GM23338 (cell line): ENCODE results near the gene B3GAT3. TPM values are rescaled to one million over a fixed set of nuclear protein-coding genes. Genes with fewer than 3 reads are reported as not detected.

Source experiments
- ATAC-seq: fragments of 200-7000 bp; cut with Tn5 transposase; 3 replicates; pipeline ENCODE4 v1.9.1; 2020
- DNase-seq: peaks from one replicate; pipeline ENCODE4 v3.0.0-alpha.2; 2015; ENCODE audit warnings: low spot score
- H2AFZ ChIP-seq: fragments of 200-600 bp; sonication (generic); 2 replicates; pipeline ENCODE4 v1.8.0; 2016; ENCODE audit warnings: antibody characterized with exemption, mild to moderate bottlenecking, moderate library complexity
- H3F3A ChIP-seq: fragments of 200-600 bp; sonication (generic); replicated peaks from 2 replicates; pipeline ENCODE4 v1.8.0; 2017; ENCODE audit warnings: antibody characterized with exemption, mixed run types, low read depth
- H3K27ac ChIP-seq: fragments of 200-600 bp; sonication (generic); 2 replicates; pipeline ENCODE4 v1.6.1; 2016; ENCODE audit warnings: low read depth
- H3K27me3 ChIP-seq: fragments of 200-600 bp; sonication (generic); 2 replicates; pipeline ENCODE4 v1.8.0; 2016; ENCODE audit warnings: mild to moderate bottlenecking, mixed run types, moderate library complexity; ENCODE audit not compliant: insufficient read depth
- H3K36me3 ChIP-seq: fragments of 200-600 bp; sonication (generic); 2 replicates; pipeline ENCODE4 v1.8.0; 2016; ENCODE audit warnings: mild to moderate bottlenecking; ENCODE audit not compliant: insufficient read depth
- H3K4me1 ChIP-seq: fragments of 200-600 bp; sonication (generic); 2 replicates; pipeline ENCODE4 v1.8.0; 2016; ENCODE audit warnings: mild to moderate bottlenecking, moderate library complexity; ENCODE audit not compliant: insufficient read depth
- H3K4me2 ChIP-seq: fragments of 200-600 bp; sonication (generic); 2 replicates; pipeline ENCODE4 v1.7.1; 2017; ENCODE audit warnings: mixed run types
- H3K4me3 ChIP-seq: fragments of 200-600 bp; sonication (generic); 2 replicates; pipeline ENCODE4 v1.6.1; 2016; ENCODE audit warnings: mixed run types
- H3K79me2 ChIP-seq: fragments of 200-600 bp; sonication (generic); replicated peaks from 2 replicates; pipeline ENCODE4 v1.8.0; 2017; ENCODE audit warnings: mild to moderate bottlenecking; ENCODE audit not compliant: insufficient read depth
- H3K9me2 ChIP-seq: fragments of 200-600 bp; sonication (generic); 2 replicates; pipeline ENCODE4 v1.8.0; 2017; ENCODE audit not compliant: insufficient read depth
- H4K20me1 ChIP-seq: fragments of 200-600 bp; sonication (generic); replicated peaks from 2 replicates; pipeline ENCODE4 v1.8.0; 2017; ENCODE audit warnings: mild to moderate bottlenecking; ENCODE audit not compliant: insufficient read depth
- H3K27ac Mint-ChIP-seq: 2 replicates; pipeline ENCODE4 v1.8.0; 2020; ENCODE audit warnings: inconsistent platforms, mild to moderate bottlenecking, moderate library complexity, mixed read lengths
- H3K27me3 Mint-ChIP-seq: 3 replicates; pipeline ENCODE4 v1.8.0; 2022; ENCODE audit warnings: low read depth, mild to moderate bottlenecking, moderate library complexity, mixed read lengths, inconsistent platforms; ENCODE audit not compliant: insufficient read depth, poor library complexity
- H3K36me3 Mint-ChIP-seq: 3 replicates; pipeline ENCODE4 v1.8.0; 2021; ENCODE audit warnings: low read depth, mild to moderate bottlenecking, inconsistent platforms, moderate library complexity, mixed read lengths
- H3K4me1 Mint-ChIP-seq: 3 replicates; pipeline ENCODE4 v1.8.0; 2020; ENCODE audit warnings: mild to moderate bottlenecking, inconsistent platforms, mixed read lengths
- H3K4me3 Mint-ChIP-seq: 3 replicates; pipeline ENCODE4 v1.8.0; 2021; ENCODE audit warnings: moderate library complexity, mild to moderate bottlenecking, inconsistent platforms, mixed read lengths
- H3K9me3 Mint-ChIP-seq: 3 replicates; pipeline ENCODE4 v1.8.0; 2020; ENCODE audit warnings: moderate library complexity, mild to moderate bottlenecking, inconsistent platforms, mixed read lengths
- CREB1 ChIP-seq: fragments of 250-450 bp; sonication (Bioruptor Pico); IDR thresholded peaks from 2 replicates; pipeline ENCODE4 v1.5.0; 2020; ENCODE audit warnings: low read depth, mild to moderate bottlenecking, moderate library complexity
- ETS1 ChIP-seq: IDR thresholded peaks from 2 replicates; pipeline ENCODE4 v1.6.1; 2016; ENCODE audit warnings: antibody characterized with exemption
- EZH2 ChIP-seq: fragments of 200-600 bp; sonication (generic); IDR thresholded peaks from one replicate; pipeline ENCODE4 v1.8.0; 2017; ENCODE audit warnings: antibody characterized with exemption, mild to moderate bottlenecking, low read depth; ENCODE audit not compliant: unreplicated experiment
- JUNB ChIP-seq: IDR thresholded peaks from one replicate; pipeline ENCODE4 v1.6.1; 2016; ENCODE audit warnings: antibody characterized with exemption; ENCODE audit not compliant: unreplicated experiment
- POLR2AphosphoS5 ChIP-seq: IDR thresholded peaks from 2 replicates; pipeline ENCODE4 v1.6.1; 2016; ENCODE audit warnings: antibody characterized with exemption, low read depth
- REST ChIP-seq: IDR thresholded peaks from one replicate; pipeline ENCODE4 v1.6.1; 2018; ENCODE audit warnings: antibody characterized with exemption; ENCODE audit not compliant: unreplicated experiment
- STAT1 ChIP-seq: IDR thresholded peaks from one replicate; pipeline ENCODE4 v1.6.1; 2016; ENCODE audit warnings: antibody characterized with exemption; ENCODE audit not compliant: unreplicated experiment
- ZNF114 ChIP-seq: fragments of 250-450 bp; sonication (Bioruptor Pico); IDR thresholded peaks from 2 replicates; pipeline ENCODE4 v1.5.0; 2020; ENCODE audit warnings: mild to moderate bottlenecking, moderate library complexity
- ZNF331 ChIP-seq: fragments of 250-450 bp; sonication (Bioruptor Pico); IDR thresholded peaks from 2 replicates; pipeline ENCODE4 v1.5.0; 2020; ENCODE audit warnings: low read depth, mild to moderate bottlenecking, moderate library complexity
- polyA plus RNA-seq: library from polyadenylated mRNA; unstranded; fragments of >200 nt; fragmentation: Nextera tagmentation; extraction: Ambion mirVana; gene quantifications from 2 replicates; pipeline ENCODE4 v1.2.1, GENCODE V29; 2016
- total RNA-seq: library from RNA; depleted of rRNA; stranded (reverse); fragments of >200 nt; shearing (Covaris generic); gene quantifications from 2 replicates; pipeline ENCODE4 v1.2.3, GENCODE V29; 2014

Gene B3GAT3
- total and polyA plus RNA-seq, 2 experiments from 2014 or later: 16.4 to 18.4 TPM

- Mint-ChIP-seq H3K27me3 (peaks cover 24% of the 10 kb centered on the region), H3K9me3 (no peaks in the 10 kb centered on the region; the same call in none of the 3 replicates), H3K27ac (no peak overlapping the region), H3K4me3 (peak overlapping the region; percentile 98), H3K4me1 (peaks cover 17% of the 10 kb centered on the region), H3K36me3 (peaks cover 49% of the 10 kb centered on the region)
- Histone ChIP-seq H3K9me2 (no peaks in the 10 kb centered on the region), H3K79me2 (peaks cover 51% of the 10 kb centered on the region), H3K36me3 (peaks cover 15% of the 10 kb centered on the region), H3K27me3 (no peaks in the 10 kb centered on the region), H2AFZ (no peak overlapping the region), H3K4me1 (peaks cover 26% of the 10 kb centered on the region), H3K4me2 (peak overlapping the region; percentile 97), H4K20me1 (peaks cover 15% of the 10 kb centered on the region), H3K27ac (peak overlapping the region; percentile 79), H3F3A (peaks cover 55% of the 10 kb centered on the region), H3K4me3 (peak overlapping the region; percentile 99)
- DNase-seq: no peak
- ATAC-seq: no peak
- TF ChIP-seq ZNF331: no peak
- TF ChIP-seq POLR2AphosphoS5: no peak; the same call in 1 of the 2 replicates
These were observed 45.7 kb upstream of the B3GAT3 start for GRCh38 chr11:62667460-62667859.

- H3K27me3 ChIP-seq: no peaks in the 10 kb centered on the region
- H3K36me3 Mint-ChIP-seq: peaks cover 54% of the 10 kb centered on the region
- peaks cover 17% of the 10 kb centered on the region for H3K27me3 Mint-ChIP-seq
- H3K4me3 Mint-ChIP-seq: peak overlapping the region; percentile 98
- peaks cover 15% of the 10 kb centered on the region for H4K20me1 ChIP-seq
- H3K9me3 Mint-ChIP-seq: no peaks in the 10 kb centered on the region; the same call in 1 of the 3 replicates
- DNase-seq (no peak), ATAC-seq (no peak)
- H3K9me2 ChIP-seq: no peaks in the 10 kb centered on the region
- no peak overlapping the region for H2AFZ ChIP-seq
- peaks cover 51% of the 10 kb centered on the region for H3K79me2 ChIP-seq
- peak overlapping the region; percentile 99 for H3K4me3 ChIP-seq
- peaks cover 26% of the 10 kb centered on the region for H3K4me1 ChIP-seq
- peaks cover 55% of the 10 kb centered on the region for H3F3A ChIP-seq
- H3K4me1 Mint-ChIP-seq: peaks cover 17% of the 10 kb centered on the region
- no peak for TF ChIP-seq ETS1
- peak; percentile 41 for TF ChIP-seq POLR2AphosphoS5
- peak overlapping the region; percentile 95 for H3K27ac ChIP-seq
- H3K4me2 ChIP-seq: peak overlapping the region; percentile 97
- peaks cover 20% of the 10 kb centered on the region for H3K36me3 ChIP-seq
- H3K27ac Mint-ChIP-seq: peak overlapping the region; percentile 90
These were observed 44.6 kb upstream of the B3GAT3 start for GRCh38 chr11:62666259-62666926.

GRCh38 chr11:62665599-62666258 lies 43.9 kb upstream of the B3GAT3 start:
- peak; percentile 2 for ATAC-seq
- H3K9me2 ChIP-seq: no peaks in the 10 kb centered on the region
- peak overlapping the region; percentile 95 for H3K27ac ChIP-seq
- H3K36me3 ChIP-seq: peaks cover 20% of the 10 kb centered on the region
- H3K36me3 Mint-ChIP-seq: peaks cover 56% of the 10 kb centered on the region
- peak overlapping the region; percentile 99 for H3K4me3 ChIP-seq
- H3K27ac Mint-ChIP-seq: peak overlapping the region; percentile 98
- DNase-seq: peak; percentile 42
- H3K4me2 ChIP-seq: peak overlapping the region; percentile 97
- no peaks in the 10 kb centered on the region for H3K27me3 ChIP-seq
- peaks cover 51% of the 10 kb centered on the region for H3K79me2 ChIP-seq
- no peaks in the 10 kb centered on the region; the same call in 1 of the 3 replicates for H3K9me3 Mint-ChIP-seq
- H3F3A ChIP-seq: peaks cover 60% of the 10 kb centered on the region
- H3K4me1 ChIP-seq: peaks cover 26% of the 10 kb centered on the region
- H4K20me1 ChIP-seq: peaks cover 15% of the 10 kb centered on the region
- H3K4me3 Mint-ChIP-seq: peak overlapping the region; percentile 98
- H3K4me1 Mint-ChIP-seq: peaks cover 17% of the 10 kb centered on the region
- peaks cover 14% of the 10 kb centered on the region for H3K27me3 Mint-ChIP-seq
- H2AFZ ChIP-seq: no peak overlapping the region
- TF ChIP-seq JUNB (no peak), REST (no peak), EZH2 (no peak), ETS1 (no peak), POLR2AphosphoS5 (no peak), CREB1 (CRISPR knock-in tag) (no peak), ZNF331 (no peak), STAT1 (no peak), ZNF114 (CRISPR knock-in tag) (no peak)
